ENCODE data around the gene MCTP2. TPM values are rescaled to one million over a fixed set of nuclear protein-coding genes. Genes with fewer than 3 reads are reported as not detected.
A peak's percentile ranks its signal among the peaks of the same experiment; 100 is the strongest.

MCTP2 gene
- total and polyA plus RNA-seq, 2 of the 13 experiments (the other 11 are each of a cell fraction or from before 2014, with no cell fraction given): 5.1 to 8.6 TPM

GRCh38 chr15:94324117-94324826 is 92.9 kb downstream of the MCTP2 start (continued):
- TF ChIP-seq ZNF609 (CRISPR knock-in tag; IDR thresholded peaks at IDR 0.05; ENCODE audit: borderline replicate concordance) (no peak), ZNF615 (CRISPR knock-in tag; IDR thresholded peaks at IDR 0.05; ENCODE audit: borderline replicate concordance) (no peak), ZNF782 (CRISPR knock-in tag; IDR thresholded peaks at IDR 0.05; ENCODE audit: borderline replicate concordance) (no peak), ZFY (CRISPR knock-in tag; IDR thresholded peaks at IDR 0.05) (peak; percentile 40), ZFP36L2 (CRISPR knock-in tag; IDR thresholded peaks at IDR 0.05) (no peak), ZNF362 (CRISPR knock-in tag; IDR thresholded peaks at IDR 0.05; ENCODE audit: borderline replicate concordance) (no peak), MAX (IDR thresholded peaks at IDR 0.05) (no peak), ZNF883 (CRISPR knock-in tag; IDR thresholded peaks at IDR 0.05; ENCODE audit: not compliant biosample characterization) (no peak), HIC2 (CRISPR knock-in tag; IDR thresholded peaks at IDR 0.05; ENCODE audit: low read depth) (no peak), FOXP1 (IDR thresholded peaks at IDR 0.05) (no peak), FOXP1 (CRISPR knock-in tag; IDR thresholded peaks at IDR 0.05) (no peak), ZBTB46 (CRISPR knock-in tag; IDR thresholded peaks at IDR 0.05; ENCODE audit: borderline replicate concordance) (no peak), THRA (CRISPR knock-in tag; IDR thresholded peaks at IDR 0.05; ENCODE audit: borderline replicate concordance) (peak; percentile 43; the same call in 1 of the 2 replicates), SETDB1 (CRISPR knock-in tag; IDR thresholded peaks at IDR 0.05; ENCODE audit: borderline replicate concordance) (no peak), RARG (CRISPR knock-in tag; IDR thresholded peaks at IDR 0.05; ENCODE audit: low read depth) (no peak), E2F2 (CRISPR knock-in tag; IDR thresholded peaks at IDR 0.05; ENCODE audit: borderline replicate concordance) (no peak)

Measured in HepG2 (cell line).